ENCODE data around the gene VSIR. TPM values are rescaled to one million over a fixed set of nuclear protein-coding genes. Genes with fewer than 3 reads are reported as not detected.

The VSIR gene
- total and polyA plus RNA-seq, 10 of the 15 experiments (the other 5 are each of a cell fraction or from before 2014, with no cell fraction given), result 0.19 to 12.5 (median 6.7) TPM

GRCh38 chr10:71698737-71699136 lies 74.6 kb downstream of the VSIR start:
- TF ChIP-seq NRF1 (conservative IDR thresholded peaks at IDR 0.05; ENCODE audit: low read depth, low read length), result no peak
- no peak for TF ChIP-seq RAD51 (IDR thresholded peaks at IDR 0.05)
- TF ChIP-seq PAX8 (IDR thresholded peaks at IDR 0.05), result no peak
- no peak for TF ChIP-seq YY1 (IDR thresholded peaks at IDR 0.05; ENCODE audit: low read depth, low read length)
- no peak for TF ChIP-seq IKZF2 (IDR thresholded peaks at IDR 0.05)
- peak; percentile 78 for TF ChIP-seq ZNF217 (IDR thresholded peaks at IDR 0.05)
- no peak for TF ChIP-seq NR2F1 (conservative IDR thresholded peaks at IDR 0.05)
- no peak; the same call in 1 of the 2 replicates for TF ChIP-seq CBFB (IDR thresholded peaks at IDR 0.05; ENCODE audit: low read depth)
- TF ChIP-seq JUNB (IDR thresholded peaks at IDR 0.05), result no peak
- TF ChIP-seq ZBTB4 (CRISPR knock-in tag; IDR thresholded peaks at IDR 0.05), result no peak
- 0 out of 2 replicates have a peak, but pooled peaks have one; percentile 21 for TF ChIP-seq NBN (IDR thresholded peaks at IDR 0.05)
- TF ChIP-seq NFIC (IDR thresholded peaks at IDR 0.05; ENCODE audit: low read depth, low read length), result peak; percentile 3; the same call in 1 of the 2 replicates
- no peak for TF ChIP-seq CHD4 (IDR thresholded peaks at IDR 0.05)
- TF ChIP-seq RAD21 (IDR thresholded peaks at IDR 0.05; ENCODE audit: insufficient read depth, low read depth, low read length), result no peak
- TF ChIP-seq TCF7 (IDR thresholded peaks at IDR 0.05; ENCODE audit: borderline replicate concordance), result no peak
- TF ChIP-seq SMARCA5 (IDR thresholded peaks at IDR 0.05), result peak; percentile 94
- no peak for TF ChIP-seq TCF12 (IDR thresholded peaks at IDR 0.05; ENCODE audit: low read depth, low read length)
- no peak for TF ChIP-seq ATF3 (IDR thresholded peaks at IDR 0.05; ENCODE audit: borderline replicate concordance, extremely low read depth, low read depth, low read length)
- no peak for TF ChIP-seq ZNF24 (IDR thresholded peaks at IDR 0.05)
- peak; percentile 84; the same call in 1 of the 2 replicates for TF ChIP-seq NFXL1 (IDR thresholded peaks at IDR 0.05; ENCODE audit: borderline replicate concordance)
- TF ChIP-seq RELA (IDR thresholded peaks at IDR 0.05; ENCODE audit: borderline replicate concordance, partially characterized antibody), result no peak
- no peak for TF ChIP-seq POLR2AphosphoS2 (IDR thresholded peaks at IDR 0.05; ENCODE audit: low read depth, low read length)
- TF ChIP-seq ZBED1 (IDR thresholded peaks at IDR 0.05; ENCODE audit: borderline replicate concordance), result no peak
- no peak for TF ChIP-seq BHLHE40 (IDR thresholded peaks at IDR 0.05; ENCODE audit: borderline replicate concordance in 1 of 2, low read depth in 2 of 2, low read length in 1 of 2)
- no peaks in the 10 kb centered on the region for H3K36me3 ChIP-seq (ENCODE audit: control insufficient read depth in 2 of 2, insufficient read depth in 2 of 2, low read length in 1 of 2)
- no peak overlapping the region for H2AFZ ChIP-seq (ENCODE audit: control insufficient read depth, low read depth, low read length)
- ChIA-PET SMC1A (ENCODE audit: uncharacterized antibody, unreplicated experiment) (interaction anchor here (0.7 to 5.9 kb wide), 21 partner anchors 9 to 389 kb away, joined by 3 to 51 read pairs (median 4); partner anchors contain the start of genes SLC29A3 and VSIR), RAD21 (ENCODE audit: unreplicated experiment) (interaction anchor here (0.6 to 7.2 kb wide), 18 partner anchors 9 to 383 kb away, joined by 3 to 53 read pairs (median 8); partner anchors contain the start of genes PSAP, SLC29A3 and VSIR), CTCF (interaction anchor here (0.6 to 8.9 kb wide), 28 partner anchors 8 to 382 kb away, joined by 3 to 116 read pairs (median 4); partner anchors contain the start of genes CDH23, SLC29A3 and VSIR), POLR2A (interaction anchor here (0.7 to 1.2 kb wide), 2 partner anchors 34 to 155 kb away, joined by 3 to 4 read pairs; no protein-coding TSS in a partner anchor)
- intact Hi-C loops (cut with micrococcal nuclease; ENCODE audit: unreplicated experiment) (loop anchor here (5.0 to 10.0 kb wide), 3 partner anchors 56 to 316 kb away; no protein-coding TSS in a partner anchor), in situ Hi-C loops (cut with MboI) (no loop called here)
- no peaks in the 10 kb centered on the region for H3K79me2 ChIP-seq (ENCODE audit: control insufficient read depth, insufficient read depth, low read length)
- H3K9me3 ChIP-seq (replicated peaks; ENCODE audit: control insufficient read depth, insufficient read depth, low read length), result no peaks in the 10 kb centered on the region
- no peak overlapping the region for H3K4me3 ChIP-seq
- no peaks in the 10 kb centered on the region; a peak in 1 of 4 replicates for H3K27me3 ChIP-seq (replicated peaks in 1 of 2; ENCODE audit: control insufficient read depth in 2 of 2, insufficient read depth in 2 of 2, low read length in 1 of 2)
- FAIRE-seq (no peak), ATAC-seq (no peak), DNase-seq (ENCODE audit: low read depth, low spot score) (no peak)
- H3K27ac ChIP-seq (ENCODE audit: control insufficient read depth, insufficient read depth), result no peak overlapping the region
- 66% methylated on average over 5 of the region's 5 CpGs for WGBS (ENCODE audit: insufficient coverage, insufficient replicate concordance, low lambda C conversion rate, missing lambda C conversion rate)
- H3K9ac ChIP-seq (ENCODE audit: control insufficient read depth, insufficient read depth, low read length), result no peak overlapping the region
- no TSS peak for BruUV-seq (replicated peaks)
- H3K4me1 ChIP-seq (ENCODE audit: control insufficient read depth, insufficient read depth, low read length), result peaks cover 56% of the 10 kb centered on the region
- peak overlapping the region; percentile 15; the same call in 1 of the 2 replicates for H3K4me2 ChIP-seq (ENCODE audit: control insufficient read depth, insufficient read depth)
- H4K20me1 ChIP-seq (ENCODE audit: control insufficient read depth, insufficient read depth), result no peaks in the 10 kb centered on the region
